Colonic mucosa (tissue), 4 donors: ENCODE measurements around the gene SEPTIN11. TPM values are rescaled to one million over a fixed set of nuclear protein-coding genes. Genes with fewer than 3 reads are reported as not detected.

Experiments used
- DNase-seq: peaks from one replicate; pipeline ENCODE4 v3.0.0-alpha.2; 2020
- H3K27ac ChIP-seq: fragments of 200-600 bp; one replicate; pipeline ENCODE4 v1.8.0; 2021
- H3K27me3 ChIP-seq: fragments of 200-600 bp; one replicate; pipeline ENCODE4 v1.8.0; 2021
- H3K36me3 ChIP-seq: fragments of 200-600 bp; one replicate; pipeline ENCODE4 v1.8.0; 2021
- H3K4me1 ChIP-seq: fragments of 200-600 bp; one replicate; pipeline ENCODE4 v1.8.0; 2021; ENCODE audit warnings: mild to moderate bottlenecking
- H3K4me3 ChIP-seq: fragments of 200-600 bp; one replicate; pipeline ENCODE4 v1.8.0; 2021
- H3K9ac ChIP-seq, 2 donors: one replicate each; pipeline ENCODE4 v1.7.0; 2013; ENCODE audit warnings: control low read depth in 2 of 2, low read depth in 2 of 2, low read length in 2 of 2
- H3K9me3 ChIP-seq: fragments of 200-600 bp; one replicate; pipeline ENCODE4 v1.8.0; 2021
- intact Hi-C: fragments of 100-400 bp; cut with DNase I; formaldehyde crosslinking; loops from one replicate; pipeline ENCODE4 v1.14.1; 2022
- total RNA-seq, 2 donors: library from RNA; stranded (reverse); fragmentation: NEBNext Ultra II Directional in 1 of 2; extraction: Animal tissue kit (Norgen Biotek cat#: 25700) in 1 of 2; gene quantifications; one replicate each; pipeline ENCODE4 v1.2.1, GENCODE V29; 2021
- TF ChIP-seq, protein P1 (sequence below): fragments of 200-600 bp; IDR thresholded peaks from one replicate; pipeline ENCODE4 v1.8.0; 2022; ENCODE audit warnings: antibody characterized with exemption, mild to moderate bottlenecking
- donor health status: healthy.
- donor health status: DM: no; HTN: no; CAD: no.
- donor health status: DM: no; HTN: no; CAD: no.

Gene SEPTIN11
- total RNA-seq, 2 donors from 2014 or later: 114 to 134 TPM

DNA sequence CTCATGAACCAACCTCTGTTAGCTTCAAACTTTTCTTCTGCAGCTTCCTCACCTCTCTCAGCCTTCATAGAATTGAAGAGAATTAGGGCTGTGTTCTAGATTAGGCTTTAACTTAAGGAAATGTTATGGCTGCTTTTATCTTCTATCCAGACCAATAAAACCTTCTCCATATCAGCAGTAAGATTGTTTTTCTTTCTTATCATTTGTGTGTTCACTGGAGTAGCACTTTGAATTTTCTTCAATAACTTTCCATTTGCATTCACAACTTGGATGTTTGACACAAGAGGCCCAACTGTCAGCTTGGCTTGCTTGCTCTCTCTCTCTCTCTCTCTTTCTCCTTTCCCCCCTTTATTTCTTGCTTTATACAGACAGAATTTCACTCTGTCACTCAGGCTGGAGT is 28.8 kb upstream of the SEPTIN11 start:
- Histone ChIP-seq H3K36me3 (no peaks in the 10 kb centered on the region), H3K4me3 (no peak overlapping the region), H3K9me3 (no peaks in the 10 kb centered on the region), H3K4me1 (no peaks in the 10 kb centered on the region), H3K27me3 (no peaks in the 10 kb centered on the region), H3K27ac (peak overlapping the region; percentile 34), H3K9ac (no peak overlapping the region)
- intact Hi-C loops: no loop called here
- TF ChIP-seq, protein P1, sequence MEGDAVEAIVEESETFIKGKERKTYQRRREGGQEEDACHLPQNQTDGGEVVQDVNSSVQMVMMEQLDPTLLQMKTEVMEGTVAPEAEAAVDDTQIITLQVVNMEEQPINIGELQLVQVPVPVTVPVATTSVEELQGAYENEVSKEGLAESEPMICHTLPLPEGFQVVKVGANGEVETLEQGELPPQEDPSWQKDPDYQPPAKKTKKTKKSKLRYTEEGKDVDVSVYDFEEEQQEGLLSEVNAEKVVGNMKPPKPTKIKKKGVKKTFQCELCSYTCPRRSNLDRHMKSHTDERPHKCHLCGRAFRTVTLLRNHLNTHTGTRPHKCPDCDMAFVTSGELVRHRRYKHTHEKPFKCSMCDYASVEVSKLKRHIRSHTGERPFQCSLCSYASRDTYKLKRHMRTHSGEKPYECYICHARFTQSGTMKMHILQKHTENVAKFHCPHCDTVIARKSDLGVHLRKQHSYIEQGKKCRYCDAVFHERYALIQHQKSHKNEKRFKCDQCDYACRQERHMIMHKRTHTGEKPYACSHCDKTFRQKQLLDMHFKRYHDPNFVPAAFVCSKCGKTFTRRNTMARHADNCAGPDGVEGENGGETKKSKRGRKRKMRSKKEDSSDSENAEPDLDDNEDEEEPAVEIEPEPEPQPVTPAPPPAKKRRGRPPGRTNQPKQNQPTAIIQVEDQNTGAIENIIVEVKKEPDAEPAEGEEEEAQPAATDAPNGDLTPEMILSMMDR: no peak
- DNase-seq: no peak

DNA sequence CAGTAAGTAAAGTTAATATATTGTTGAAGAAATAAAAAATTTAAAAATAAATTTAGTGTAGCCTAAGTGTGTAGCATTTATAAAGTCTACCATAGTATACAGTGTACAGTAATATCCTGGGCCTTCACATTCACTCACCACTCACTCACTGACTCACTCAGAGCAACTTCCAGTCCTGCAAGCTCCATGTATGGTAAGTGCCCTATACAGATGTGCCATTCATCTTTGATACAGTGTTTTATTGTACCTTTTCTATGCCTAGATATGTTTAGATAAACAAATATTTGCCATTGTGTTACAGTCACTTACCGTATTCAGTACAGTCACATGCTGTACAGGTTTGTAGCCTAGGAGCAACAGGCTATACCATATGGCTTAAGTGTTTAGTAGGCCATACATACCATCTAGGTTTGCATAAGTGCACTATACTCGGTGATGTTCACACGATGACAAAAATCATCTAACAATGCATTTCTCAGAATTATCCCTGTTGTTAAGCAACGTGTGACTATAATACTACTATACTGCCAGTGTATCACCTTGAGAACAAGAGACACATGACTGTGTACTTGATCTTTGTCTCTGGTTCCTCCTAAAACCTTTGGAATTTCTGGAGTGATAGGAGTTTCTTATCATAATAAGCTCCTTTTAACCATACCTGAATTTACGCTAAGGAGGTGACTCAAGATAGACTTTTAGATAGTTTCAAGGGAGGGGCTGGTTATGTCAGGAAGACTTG is 25.8 kb upstream of the SEPTIN11 start:
- H3K4me3 ChIP-seq: no peak overlapping the region
- no peak overlapping the region for H3K27ac ChIP-seq
- no peaks in the 10 kb centered on the region for H3K36me3 ChIP-seq
- TF ChIP-seq, protein P1: no peak
- intact Hi-C loops: no loop called here
- H3K4me1 ChIP-seq: no peaks in the 10 kb centered on the region
- no peaks in the 10 kb centered on the region for H3K9me3 ChIP-seq
- H3K27me3 ChIP-seq: no peaks in the 10 kb centered on the region
- no peak for DNase-seq
- no peak overlapping the region for H3K9ac ChIP-seq

DNA sequence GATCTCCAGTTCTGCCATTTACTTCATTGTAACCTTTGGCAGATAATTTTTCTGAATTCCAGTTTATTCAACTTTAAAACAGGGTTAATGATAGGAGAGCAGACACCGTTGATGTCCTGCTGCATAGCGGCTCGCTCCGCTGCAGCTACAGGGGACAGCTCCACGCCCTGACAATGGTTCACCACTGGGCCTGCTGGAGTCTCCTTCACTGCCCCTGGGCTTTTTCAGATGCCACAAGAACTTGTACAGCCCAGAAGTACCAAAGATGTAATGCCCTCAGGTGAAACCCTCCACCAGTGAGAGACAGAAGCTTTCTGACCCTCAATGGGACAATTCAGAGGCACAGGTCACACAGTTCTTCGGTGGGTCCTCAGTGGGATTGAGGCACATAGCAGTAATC is 22.7 kb upstream of the SEPTIN11 start:
- no peaks in the 10 kb centered on the region for H3K4me1 ChIP-seq
- H3K9me3 ChIP-seq: no peaks in the 10 kb centered on the region
- no peak for DNase-seq
- H3K9ac ChIP-seq: no peak overlapping the region
- TF ChIP-seq, protein P1: no peak
- no peaks in the 10 kb centered on the region for H3K36me3 ChIP-seq
- intact Hi-C loops: no loop called here
- no peak overlapping the region for H3K4me3 ChIP-seq
- H3K27me3 ChIP-seq: no peaks in the 10 kb centered on the region
- no peak overlapping the region for H3K27ac ChIP-seq

DNA sequence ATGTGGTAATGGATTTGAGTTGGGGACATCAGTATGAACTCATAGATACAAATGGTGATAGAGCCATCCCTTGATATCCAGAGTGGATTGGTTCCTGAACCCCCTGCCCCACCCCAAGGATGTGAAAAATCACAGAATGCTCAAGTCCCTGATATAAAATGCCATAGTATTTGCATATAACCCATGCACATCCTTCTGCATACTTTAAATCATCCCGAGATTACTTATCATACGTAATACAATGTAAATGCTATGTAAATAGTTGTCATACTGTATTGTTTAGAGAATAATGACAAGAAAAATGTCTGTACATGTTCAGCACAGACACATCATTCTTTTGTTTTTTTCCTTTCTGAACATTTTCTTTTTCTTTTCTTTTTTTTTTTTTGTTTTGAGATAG is 18.9 kb upstream of the SEPTIN11 start:
- TF ChIP-seq, protein P1: no peak
- Histone ChIP-seq H3K36me3 (no peaks in the 10 kb centered on the region), H3K4me3 (no peak overlapping the region), H3K9ac (no peak overlapping the region), H3K27ac (no peak overlapping the region), H3K4me1 (no peaks in the 10 kb centered on the region), H3K27me3 (no peaks in the 10 kb centered on the region), H3K9me3 (no peaks in the 10 kb centered on the region)
- intact Hi-C loops: no loop called here
- no peak for DNase-seq

DNA sequence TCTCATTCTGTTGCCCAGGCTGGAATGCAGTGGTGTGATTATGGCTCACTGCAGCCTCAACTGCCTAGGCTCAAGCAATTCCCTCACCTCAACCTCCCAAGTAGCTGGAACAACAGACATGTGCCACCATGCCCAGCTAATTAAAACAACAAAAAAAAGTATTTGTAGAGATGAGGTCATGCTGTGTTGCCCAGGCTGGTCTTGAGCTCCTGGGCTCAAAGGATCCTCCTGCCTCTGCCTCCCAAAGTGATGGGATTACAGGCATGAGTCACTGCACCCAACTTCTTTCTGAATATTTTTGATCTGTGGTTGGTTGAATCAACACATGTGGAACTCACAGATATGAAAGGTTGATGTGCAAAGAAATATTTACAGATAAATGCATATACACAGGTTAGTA is 18.5 kb upstream of the SEPTIN11 start:
- Histone ChIP-seq H3K4me3 (no peak overlapping the region), H3K9ac (no peak overlapping the region), H3K36me3 (no peaks in the 10 kb centered on the region), H3K9me3 (no peaks in the 10 kb centered on the region), H3K4me1 (no peaks in the 10 kb centered on the region), H3K27me3 (no peaks in the 10 kb centered on the region), H3K27ac (no peak overlapping the region)
- TF ChIP-seq, protein P1: no peak
- intact Hi-C loops: no loop called here
- DNase-seq: no peak
